RWPE2 (cell line): Measurements from ENCODE around the gene PDS5B.

ENCODE experiments used
- ATAC-seq: fragments of 200-7000 bp; cut with Tn5 transposase; 3 replicates; pipeline ENCODE4 v1.9.1; 2021; ENCODE audit warnings: low read depth
- DNase-seq: peaks from one replicate; pipeline ENCODE4 v3.0.0-alpha.2; 2020; ENCODE audit warnings: low spot score
- H3K27ac ChIP-seq: fragments of 450-650 bp; 2 replicates; pipeline ENCODE4 v1.5.1; 2017; ENCODE audit warnings: mild to moderate bottlenecking; ENCODE audit not compliant: poor library complexity, severe bottlenecking
- H3K27me3 ChIP-seq: fragments of 250-450 bp; sonication (Bioruptor Pico); 2 replicates; pipeline ENCODE4 v1.5.1; 2021; ENCODE audit warnings: mild to moderate bottlenecking, moderate library complexity; ENCODE audit not compliant: insufficient read depth, poor library complexity, severe bottlenecking
- H3K36me3 ChIP-seq: fragments of 250-450 bp; sonication (Bioruptor Pico); 2 replicates; pipeline ENCODE4 v1.5.1; 2020; ENCODE audit warnings: low read depth, mild to moderate bottlenecking, moderate library complexity
- H3K4me1 ChIP-seq: fragments of 250-450 bp; sonication (Bioruptor Pico); 2 replicates; pipeline ENCODE4 v1.5.1; 2021; ENCODE audit warnings: mild to moderate bottlenecking, moderate library complexity; ENCODE audit not compliant: insufficient read depth, poor library complexity, severe bottlenecking
- H3K4me3 ChIP-seq: fragments of 250-450 bp; sonication (Bioruptor Pico); 2 replicates; pipeline ENCODE4 v1.5.1; 2021; ENCODE audit warnings: mild to moderate bottlenecking, moderate library complexity; ENCODE audit not compliant: severe bottlenecking
- H3K9me3 ChIP-seq: fragments of 250-450 bp; sonication (Bioruptor Pico); 2 replicates; pipeline ENCODE4 v1.5.1; 2021; ENCODE audit warnings: mild to moderate bottlenecking, moderate library complexity; ENCODE audit not compliant: severe bottlenecking
- CTCF ChIP-seq: fragments of 450-650 bp; IDR thresholded peaks from one replicate; pipeline ENCODE4 v1.5.1; 2017; ENCODE audit warnings: mild to moderate bottlenecking, moderate library complexity; ENCODE audit not compliant: poor library complexity, severe bottlenecking

PDS5B gene

GRCh38 chr13:32781906-32782305 is 195.7 kb downstream of the PDS5B start:
- no peak for DNase-seq
- Histone ChIP-seq H3K27ac (no peak overlapping the region), H3K4me1 (peaks cover 2% of the 10 kb centered on the region), H3K4me3 (no peak overlapping the region), H3K36me3 (peaks cover 17% of the 10 kb centered on the region), H3K27me3 (no peaks in the 10 kb centered on the region), H3K9me3 (no peaks in the 10 kb centered on the region)
- no peak for ATAC-seq
- no peak for TF ChIP-seq CTCF

- Histone ChIP-seq H3K27ac (no peak overlapping the region), H3K9me3 (no peaks in the 10 kb centered on the region), H3K4me1 (peaks cover 2% of the 10 kb centered on the region), H3K27me3 (no peaks in the 10 kb centered on the region), H3K4me3 (no peak overlapping the region), H3K36me3 (peaks cover 17% of the 10 kb centered on the region)
- ATAC-seq (no peak), DNase-seq (no peak)
- TF ChIP-seq CTCF: no peak
These were observed 196.8 kb downstream of the PDS5B start for GRCh38 chr13:32783067-32783466.

GRCh38 chr13:32790731-32791130 is 204.5 kb downstream of the PDS5B start:
- no peaks in the 10 kb centered on the region for H3K27me3 ChIP-seq
- H3K9me3 ChIP-seq: no peaks in the 10 kb centered on the region
- no peak for TF ChIP-seq CTCF
- ATAC-seq (no peak), DNase-seq (no peak)
- H3K36me3 ChIP-seq: no peaks in the 10 kb centered on the region
- H3K4me1 ChIP-seq: no peaks in the 10 kb centered on the region
- H3K4me3 ChIP-seq: no peak overlapping the region
- no peak overlapping the region for H3K27ac ChIP-seq

- TF ChIP-seq CTCF: no peak
- Histone ChIP-seq H3K27ac (no peak overlapping the region), H3K36me3 (no peaks in the 10 kb centered on the region), H3K4me1 (no peaks in the 10 kb centered on the region), H3K4me3 (no peak overlapping the region), H3K27me3 (no peaks in the 10 kb centered on the region), H3K9me3 (no peaks in the 10 kb centered on the region)
- DNase-seq (no peak), ATAC-seq (peak; percentile 58; the same call in 2 of the 3 replicates)
These were observed 205.4 kb downstream of the PDS5B start for GRCh38 chr13:32791545-32792172.

- TF ChIP-seq CTCF: no peak
- H3K4me1 ChIP-seq: no peaks in the 10 kb centered on the region
- H3K9me3 ChIP-seq: no peaks in the 10 kb centered on the region
- H3K36me3 ChIP-seq: no peaks in the 10 kb centered on the region
- no peak overlapping the region for H3K27ac ChIP-seq
- H3K4me3 ChIP-seq: no peak overlapping the region
- no peaks in the 10 kb centered on the region for H3K27me3 ChIP-seq
- ATAC-seq: no peak
- DNase-seq: no peak
These were observed 210.5 kb downstream of the PDS5B start for GRCh38 chr13:32796754-32797153.
